Central memory CD8-positive, alpha-beta T cell (primary cell): ENCODE results near the gene CRIP3.

Experiments
- ATAC-seq: fragments of 150-1000 bp; cut with Tn5 transposase; replicated peaks from 2 replicates; pipeline ENCODE4 v1.10.0; 2022; ENCODE audit warnings: mild to moderate bottlenecking, moderate FRiP score, moderate number of reproducible peaks; ENCODE audit not compliant: poor library complexity, severe bottlenecking; ENCODE audit errors: extremely low read depth
- DNase-seq, 2 donors: peaks; one replicate each; pipeline ENCODE4 v3.0.0; 2021; ENCODE audit warnings: low spot score in 2 of 2
- H3K27ac Mint-ChIP-seq: one replicate; pipeline ENCODE4 v1.8.0; 2022; ENCODE audit warnings: low read depth, mild to moderate bottlenecking, moderate library complexity, mixed read lengths
- H3K27me3 Mint-ChIP-seq: one replicate; pipeline ENCODE4 v1.8.0; 2022; ENCODE audit warnings: mixed read lengths
- H3K36me3 Mint-ChIP-seq: one replicate; pipeline ENCODE4 v1.8.0; 2022; ENCODE audit warnings: mild to moderate bottlenecking, moderate library complexity, mixed read lengths; ENCODE audit not compliant: insufficient read depth
- H3K4me1 Mint-ChIP-seq: one replicate; pipeline ENCODE4 v1.8.0; 2022; ENCODE audit warnings: mixed read lengths
- H3K4me3 Mint-ChIP-seq: one replicate; pipeline ENCODE4 v1.8.0; 2022; ENCODE audit warnings: mild to moderate bottlenecking, moderate library complexity, mixed read lengths
- H3K9me3 Mint-ChIP-seq: one replicate; pipeline ENCODE4 v1.8.0; 2022; ENCODE audit warnings: mixed read lengths

Gene CRIP3

DNA sequence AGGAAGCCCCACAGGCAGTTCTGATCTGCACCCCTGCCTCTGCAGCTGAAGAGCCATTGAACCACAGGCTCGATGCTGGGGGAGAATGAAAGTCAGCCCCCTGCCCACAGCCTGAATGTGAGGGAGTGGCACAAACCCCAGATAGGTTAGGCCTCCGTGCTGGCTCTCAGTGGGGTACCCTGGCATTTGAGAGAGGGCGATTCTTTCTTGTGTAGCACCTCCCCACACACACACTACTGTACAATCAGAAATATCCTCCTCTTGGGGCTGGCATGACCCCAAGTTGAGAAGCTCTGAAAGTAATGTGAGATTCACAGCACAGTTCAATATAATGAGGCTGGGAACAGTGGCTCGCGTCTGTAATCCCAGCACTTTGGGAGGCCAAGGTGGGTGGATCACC lies 47.4 kb downstream of the CRIP3 start:
- DNase-seq (no peak), ATAC-seq (no peak)
- no peaks in the 10 kb centered on the region for H3K4me1 Mint-ChIP-seq
- H3K9me3 Mint-ChIP-seq, result no peaks in the 10 kb centered on the region
- H3K27me3 Mint-ChIP-seq, result peaks cover under 1% of the 10 kb centered on the region
- H3K4me3 Mint-ChIP-seq, result no peak overlapping the region
- peaks cover 1% of the 10 kb centered on the region for H3K36me3 Mint-ChIP-seq
- H3K27ac Mint-ChIP-seq, result no peak overlapping the region

DNA sequence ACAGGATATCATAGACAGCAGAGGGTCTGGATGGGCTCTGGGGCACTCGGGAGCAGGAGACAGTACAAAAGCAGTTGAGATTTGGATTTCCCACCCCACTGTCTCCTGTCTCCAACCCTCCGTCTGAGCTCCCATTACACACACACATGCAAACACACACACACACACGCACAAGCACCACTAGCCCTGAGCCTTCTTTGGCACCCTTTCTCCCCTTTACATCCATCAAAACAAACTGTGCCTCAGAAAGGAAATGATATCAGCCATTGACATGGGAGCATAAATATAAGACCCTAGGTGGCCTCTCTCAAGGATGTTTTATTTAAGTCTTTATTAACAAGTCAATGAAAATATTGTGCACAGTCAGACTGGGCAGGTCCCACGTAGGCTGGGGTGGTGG lies 47.8 kb downstream of the CRIP3 start:
- no peaks in the 10 kb centered on the region for H3K4me1 Mint-ChIP-seq
- H3K4me3 Mint-ChIP-seq, result no peak overlapping the region
- H3K9me3 Mint-ChIP-seq, result no peaks in the 10 kb centered on the region
- H3K27ac Mint-ChIP-seq, result no peak overlapping the region
- DNase-seq (no peak), ATAC-seq (no peak)
- peaks cover 1% of the 10 kb centered on the region for H3K36me3 Mint-ChIP-seq
- H3K27me3 Mint-ChIP-seq, result peaks cover 4% of the 10 kb centered on the region

DNA sequence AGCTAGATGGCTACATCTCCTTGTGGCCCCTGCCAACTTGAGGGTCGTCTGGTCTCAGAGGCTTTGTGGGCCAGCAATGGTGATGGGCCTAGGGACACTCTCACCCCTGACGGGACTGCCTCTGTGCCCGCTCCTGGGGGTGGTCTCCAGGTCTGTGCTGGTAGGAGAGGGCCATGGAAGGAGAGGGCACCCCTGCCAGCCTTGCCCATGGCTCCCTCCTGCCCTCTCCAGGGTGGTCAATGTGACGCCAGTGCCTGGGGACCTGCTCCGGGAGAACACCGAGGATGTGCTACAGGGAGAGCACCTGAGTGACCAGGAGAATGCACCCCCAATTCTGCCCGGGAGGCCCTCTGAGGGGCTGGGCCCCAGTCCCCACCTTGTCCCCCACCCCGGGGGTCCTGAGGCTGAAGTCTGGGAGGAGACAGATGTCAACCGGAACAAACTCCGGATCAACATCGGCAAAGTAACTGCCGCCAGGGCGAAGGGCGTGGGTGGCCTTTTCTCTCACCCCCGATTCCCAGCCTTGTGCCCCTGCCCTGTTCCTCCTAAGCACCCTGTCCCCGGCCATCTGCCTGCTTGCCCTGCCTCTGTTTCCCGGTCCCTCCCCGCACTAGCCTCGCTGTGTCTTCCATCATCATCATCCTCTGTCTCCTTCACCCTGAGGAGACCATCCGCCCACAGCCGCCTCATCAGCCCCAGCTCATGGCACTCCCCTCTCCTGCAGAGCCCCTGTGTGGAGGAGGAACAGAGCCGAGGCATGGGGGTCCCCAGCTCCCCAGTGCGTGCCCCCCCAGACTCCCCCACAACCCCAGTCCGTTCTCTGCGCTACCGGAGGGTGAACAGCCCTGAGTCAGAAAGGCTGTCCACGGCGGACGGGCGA lies 49.6 kb downstream of the CRIP3 start:
- ATAC-seq (no peak), DNase-seq (no peak)
- Mint-ChIP-seq H3K27me3 (peaks cover 12% of the 10 kb centered on the region), H3K27ac (no peak overlapping the region), H3K4me3 (no peak overlapping the region), H3K4me1 (no peaks in the 10 kb centered on the region), H3K9me3 (no peaks in the 10 kb centered on the region), H3K36me3 (no peaks in the 10 kb centered on the region)

DNA sequence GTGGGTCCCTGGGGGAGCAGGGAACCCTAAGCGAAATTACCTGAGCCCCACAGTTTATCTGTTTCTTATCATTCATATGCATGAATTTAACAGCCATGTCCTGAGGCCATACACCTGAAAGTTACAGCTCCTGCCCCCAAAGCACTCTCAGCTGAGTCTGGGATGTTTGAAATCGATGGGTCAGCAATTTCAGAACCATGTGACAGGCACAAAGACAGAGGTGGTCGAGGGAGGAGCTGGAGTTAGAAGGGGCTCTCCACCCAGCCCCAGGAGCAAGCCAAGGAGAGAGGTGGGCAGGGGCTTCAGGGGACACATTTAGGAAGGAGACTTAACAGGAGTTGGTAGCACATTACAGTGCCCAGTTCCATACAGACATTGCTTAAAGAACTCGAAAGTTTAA lies 50.4 kb downstream of the CRIP3 start:
- H3K4me3 Mint-ChIP-seq, result no peak overlapping the region
- ATAC-seq (no peak), DNase-seq (no peak)
- no peaks in the 10 kb centered on the region for H3K36me3 Mint-ChIP-seq
- H3K27me3 Mint-ChIP-seq, result peaks cover 15% of the 10 kb centered on the region
- H3K27ac Mint-ChIP-seq, result no peak overlapping the region
- H3K9me3 Mint-ChIP-seq, result no peaks in the 10 kb centered on the region
- H3K4me1 Mint-ChIP-seq, result no peaks in the 10 kb centered on the region

DNA sequence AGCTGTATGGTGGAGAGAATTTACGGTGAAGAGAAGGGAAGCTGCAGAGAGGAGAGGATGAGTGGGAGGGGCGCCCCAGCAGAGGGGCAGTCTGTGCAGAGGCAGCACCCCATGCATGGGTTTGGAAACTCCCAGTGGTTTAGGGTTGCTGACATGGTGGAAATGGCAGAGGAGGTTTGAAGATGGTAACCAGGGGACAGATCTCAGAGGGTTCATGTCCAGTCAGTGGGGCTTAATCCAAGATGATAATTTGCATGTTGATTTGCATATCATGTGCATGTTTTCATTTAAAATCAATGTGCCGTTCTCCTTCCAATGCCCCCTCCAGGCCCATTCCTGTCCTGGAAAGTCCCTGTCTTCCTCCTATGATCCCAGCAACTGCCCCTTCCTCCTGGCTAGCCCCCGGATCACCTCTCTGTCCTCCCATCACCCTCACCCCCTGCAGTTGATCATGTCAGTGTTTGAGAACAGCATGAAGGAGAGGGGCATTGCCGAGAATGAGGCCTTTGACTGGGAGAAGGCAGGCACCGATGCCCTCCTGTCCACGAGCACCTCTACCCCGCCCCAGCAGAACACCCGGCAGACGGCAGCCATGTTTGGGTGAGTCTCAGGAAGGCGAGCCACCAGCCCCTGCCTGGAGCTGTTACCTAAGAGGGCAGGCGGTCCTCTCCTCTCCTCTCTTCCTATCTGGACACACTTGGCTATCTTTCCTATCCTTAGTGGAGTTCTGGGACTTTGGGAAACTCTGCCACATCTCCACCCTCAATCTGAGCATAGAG lies 51.1 kb downstream of the CRIP3 start:
- DNase-seq, result no peak
- peaks cover 21% of the 10 kb centered on the region for H3K27me3 Mint-ChIP-seq
- H3K4me3 Mint-ChIP-seq, result no peak overlapping the region

DNA sequence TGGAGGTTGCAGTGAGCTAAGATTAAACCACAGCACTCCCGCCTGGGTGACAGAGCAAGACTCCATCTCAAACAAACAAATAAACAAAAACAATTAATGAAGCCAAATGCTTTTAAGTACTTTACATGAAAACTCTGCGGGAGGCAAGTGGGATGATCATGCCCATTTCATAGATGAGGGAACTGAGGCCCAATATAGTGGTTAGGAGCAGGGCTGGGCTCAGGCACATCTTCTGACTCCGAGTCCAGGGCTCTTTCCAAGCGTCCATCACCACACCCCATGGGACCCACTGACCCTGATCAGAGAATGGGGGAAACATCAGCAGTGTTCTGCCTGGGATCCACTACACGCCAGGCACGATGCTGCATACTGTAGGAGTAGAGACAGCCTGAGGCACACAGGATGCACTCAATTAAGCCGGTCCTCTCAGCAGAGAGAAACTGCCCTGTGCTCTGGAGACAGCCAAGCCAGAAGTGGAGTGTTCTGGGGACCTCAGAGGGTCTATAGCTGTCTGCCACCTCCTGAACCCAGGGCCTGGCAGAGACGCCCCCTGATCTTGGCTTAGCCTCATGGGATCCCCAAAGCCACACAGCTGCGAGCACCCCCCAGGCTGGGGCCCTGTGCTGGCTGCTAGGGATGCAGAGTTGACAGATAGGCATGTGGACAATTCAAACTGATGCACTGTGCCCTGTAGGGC lies 51.8 kb downstream of the CRIP3 start:
- DNase-seq, result no peak
- H3K4me3 Mint-ChIP-seq, result no peak overlapping the region
- no peaks in the 10 kb centered on the region for H3K4me1 Mint-ChIP-seq
- ATAC-seq, result no peak
- H3K27ac Mint-ChIP-seq, result no peak overlapping the region
- no peaks in the 10 kb centered on the region for H3K9me3 Mint-ChIP-seq
- no peaks in the 10 kb centered on the region for H3K36me3 Mint-ChIP-seq
- H3K27me3 Mint-ChIP-seq, result peaks cover 28% of the 10 kb centered on the region

More for the DNA sequence above, 51.1 kb downstream of the CRIP3 start:
- ATAC-seq, result no peak
- Mint-ChIP-seq H3K27ac (no peak overlapping the region), H3K36me3 (no peaks in the 10 kb centered on the region), H3K4me1 (no peaks in the 10 kb centered on the region), H3K9me3 (no peaks in the 10 kb centered on the region)
